Keratinocyte (primary cell): ENCODE data around the gene POU6F2. TPM values are rescaled to one million over a fixed set of nuclear protein-coding genes. Genes with fewer than 3 reads are reported as not detected.

Source experiments
- DNase-seq: peaks from one replicate; pipeline ENCODE4 v3.0.0-alpha.2; 2011; ENCODE audit warnings: low read depth, missing footprints, low spot score
- FAIRE-seq: peaks from 2 replicates; lab custom pipeline; 2011; peaks lifted over from hg19 to GRCh38; lab: Jason Lieb, UNC
- H2AFZ ChIP-seq: 2 replicates; pipeline ENCODE4 v1.6.0; 2012; ENCODE audit warnings: low read length, control low read depth, inconsistent platforms; ENCODE audit not compliant: control insufficient read depth
- H3K27ac ChIP-seq: 2 replicates; pipeline ENCODE4 v1.5.1; 2011; ENCODE audit warnings: low read length; ENCODE audit not compliant: control insufficient read depth, insufficient read depth
- H3K27me3 ChIP-seq: 3 replicates; pipeline ENCODE4 v1.6.0; 2011; ENCODE audit warnings: low read length; ENCODE audit not compliant: control insufficient read depth, insufficient read depth; ENCODE audit errors: extremely low read depth
- H3K36me3 ChIP-seq, 2 experiments: 2 replicates in 1 of 2; 3 replicates in 1 of 2; pipeline ENCODE4 v1.5.1; 2011; ENCODE audit warnings: low read length in 2 of 2, mild to moderate bottlenecking in 1 of 2; ENCODE audit not compliant: control insufficient read depth in 2 of 2, insufficient read depth in 2 of 2; ENCODE audit errors: extremely low read depth in 1 of 2
- H3K4me1 ChIP-seq: 3 replicates; pipeline ENCODE4 v1.5.1; 2011; ENCODE audit warnings: low read length; ENCODE audit not compliant: control insufficient read depth, insufficient read depth; ENCODE audit errors: extremely low read depth
- H3K4me2 ChIP-seq: 3 replicates; pipeline ENCODE4 v1.6.0; 2011; ENCODE audit warnings: low read depth, low read length; ENCODE audit not compliant: control insufficient read depth, insufficient read depth; ENCODE audit errors: extremely low read depth
- H3K4me3 ChIP-seq, 3 experiments: fragments of 200-600 bp in 1 of 3; sonication (generic) in 1 of 3; 2 replicates in 2 of 3; 3 replicates in 1 of 3; pipeline ENCODE4 v1.5.1; 2011 to 2016; ENCODE audit warnings: low read length in 3 of 3, mild to moderate bottlenecking in 3 of 3, control low read depth in 2 of 3, inconsistent platforms in 1 of 3, low read depth in 1 of 3, mixed read lengths in 1 of 3, mixed run types in 1 of 3, moderate library complexity in 1 of 3; ENCODE audit not compliant: control insufficient read depth in 2 of 3, insufficient read depth in 2 of 3; ENCODE audit errors: extremely low read depth in 1 of 3
- H3K79me2 ChIP-seq: 2 replicates; pipeline ENCODE4 v1.6.0; 2012; ENCODE audit warnings: low read length; ENCODE audit not compliant: control insufficient read depth, insufficient read depth
- H3K9ac ChIP-seq: 3 replicates; pipeline ENCODE4 v1.6.0; 2011; ENCODE audit warnings: low read length; ENCODE audit not compliant: control insufficient read depth, insufficient read depth; ENCODE audit errors: extremely low read depth
- H3K9me1 ChIP-seq: 3 replicates; pipeline ENCODE4 v1.6.0; 2011; ENCODE audit warnings: low read length; ENCODE audit not compliant: control insufficient read depth, insufficient read depth; ENCODE audit errors: extremely low read depth
- H3K9me3 ChIP-seq: 2 replicates; pipeline ENCODE4 v1.5.1; 2012; ENCODE audit warnings: low read depth, low read length; ENCODE audit not compliant: control insufficient read depth
- H4K20me1 ChIP-seq: 3 replicates; pipeline ENCODE4 v1.6.0; 2011; ENCODE audit warnings: low read length; ENCODE audit not compliant: control insufficient read depth, insufficient read depth; ENCODE audit errors: extremely low read depth
- CTCF ChIP-seq, 3 experiments: IDR thresholded peaks in 1 of 3; conservative IDR thresholded peaks in 1 of 3; optimal IDR thresholded peaks in 1 of 3; 2 replicates in 2 of 3; 3 replicates in 1 of 3; pipeline versions ENCODE3 to v1.5.1; 2011; ENCODE audit warnings: low read length in 3 of 3, mild to moderate bottlenecking in 3 of 3, moderate library complexity in 2 of 3, control low read depth in 1 of 3, inconsistent platforms in 1 of 3; ENCODE audit not compliant: insufficient read depth in 2 of 3; ENCODE audit errors: extremely low read depth in 1 of 3
- EZH2 ChIP-seq: IDR thresholded peaks from one replicate; pipeline ENCODE4 v1.6.1; 2012; ENCODE audit warnings: inconsistent platforms, mild to moderate bottlenecking, low read length, moderate library complexity
- dilution Hi-C: fragments of 300-500 bp; cut with MboI; formaldehyde crosslinking; loops from one replicate; pipeline ENCODE4 v1.7.0; 2020; ENCODE audit warnings: low sequenced_read_pairs; ENCODE audit not compliant: extremely low pct_ligation_motif_present
- polyA plus RNA-seq, 5 experiments: library from polyadenylated mRNA; depleted of rRNA in 3 of 5; stranded (reverse) in 3 of 5; stranded (forward) in 1 of 5; unstranded in 1 of 5; fragments of >200 nt; gene quantifications; 1 replicate in 1 of 5; 2 replicates in 3 of 5; 3 replicates in 1 of 5; pipeline versions ENCODE4 v1.2.1 to v1.2.3, GENCODE V29; 2011 to 2012; ENCODE audit warnings: missing spikeins in 2 of 5, low read depth in 1 of 5, low replicate concordance in 1 of 5

The POU6F2 gene
- polyA plus RNA-seq, 1 donor (not counting 4 experiments of a cell fraction or from before 2014, with no cell fraction given) = not detected

GRCh38 chr7:39453743-39454355, 476.1 kb downstream of the POU6F2 start:
- H3K27me3 ChIP-seq = no peaks in the 10 kb centered on the region
- no peaks in the 10 kb centered on the region for H3K36me3 ChIP-seq
- H3K9me3 ChIP-seq = no peaks in the 10 kb centered on the region
- H3K27ac ChIP-seq = no peak overlapping the region
- H2AFZ ChIP-seq = no peak overlapping the region
- no peak overlapping the region for H3K4me2 ChIP-seq
- no peaks in the 10 kb centered on the region for H3K4me1 ChIP-seq
- H4K20me1 ChIP-seq = no peaks in the 10 kb centered on the region
- H3K9ac ChIP-seq = no peak overlapping the region
- H3K79me2 ChIP-seq = no peaks in the 10 kb centered on the region
- DNase-seq (peak; percentile 30), FAIRE-seq (peak; percentile 75)
- H3K9me1 ChIP-seq = no peaks in the 10 kb centered on the region
- no peak overlapping the region for H3K4me3 ChIP-seq
- dilution Hi-C loops = no loop called here
- TF ChIP-seq EZH2 (no peak), CTCF (optimal IDR thresholded peaks at IDR 0.05 in 1 of 3, IDR thresholded peaks at IDR 0.05 in 1 of 3, conservative IDR thresholded peaks at IDR 0.05 in 1 of 3; ENCODE audit: extremely low read depth in 1 of 3, insufficient read depth in 2 of 3, low read length in 3 of 3) (peak; percentile 83 to 88 (median 85))

GRCh38 chr7:39458061-39458745, 480.5 kb downstream of the POU6F2 start:
- dilution Hi-C loops = no loop called here
- H3K4me1 ChIP-seq = no peaks in the 10 kb centered on the region
- H2AFZ ChIP-seq = no peak overlapping the region
- H3K36me3 ChIP-seq = no peaks in the 10 kb centered on the region
- H3K9ac ChIP-seq = no peak overlapping the region
- no peak for FAIRE-seq
- H3K9me1 ChIP-seq = no peaks in the 10 kb centered on the region
- no peaks in the 10 kb centered on the region for H3K79me2 ChIP-seq
- H3K4me3 ChIP-seq = no peak overlapping the region
- no peaks in the 10 kb centered on the region for H3K9me3 ChIP-seq
- no peak overlapping the region for H3K27ac ChIP-seq
- H3K4me2 ChIP-seq = no peak overlapping the region
- H4K20me1 ChIP-seq = no peaks in the 10 kb centered on the region
- TF ChIP-seq EZH2 (no peak), CTCF (optimal IDR thresholded peaks at IDR 0.05 in 1 of 3, IDR thresholded peaks at IDR 0.05 in 1 of 3, conservative IDR thresholded peaks at IDR 0.05 in 1 of 3; ENCODE audit: extremely low read depth in 1 of 3, insufficient read depth in 2 of 3, low read length in 3 of 3) (no peak)
- no peaks in the 10 kb centered on the region for H3K27me3 ChIP-seq
- no peak for DNase-seq
